ENCODE measurements around the gene GNGT2. TPM values are rescaled to one million over a fixed set of nuclear protein-coding genes. Genes with fewer than 3 reads are reported as not detected.

GNGT2 gene
- not detected in 2 replicates for total RNA-seq (2014; rRNA removed; shearing (Covaris generic))

DNA sequence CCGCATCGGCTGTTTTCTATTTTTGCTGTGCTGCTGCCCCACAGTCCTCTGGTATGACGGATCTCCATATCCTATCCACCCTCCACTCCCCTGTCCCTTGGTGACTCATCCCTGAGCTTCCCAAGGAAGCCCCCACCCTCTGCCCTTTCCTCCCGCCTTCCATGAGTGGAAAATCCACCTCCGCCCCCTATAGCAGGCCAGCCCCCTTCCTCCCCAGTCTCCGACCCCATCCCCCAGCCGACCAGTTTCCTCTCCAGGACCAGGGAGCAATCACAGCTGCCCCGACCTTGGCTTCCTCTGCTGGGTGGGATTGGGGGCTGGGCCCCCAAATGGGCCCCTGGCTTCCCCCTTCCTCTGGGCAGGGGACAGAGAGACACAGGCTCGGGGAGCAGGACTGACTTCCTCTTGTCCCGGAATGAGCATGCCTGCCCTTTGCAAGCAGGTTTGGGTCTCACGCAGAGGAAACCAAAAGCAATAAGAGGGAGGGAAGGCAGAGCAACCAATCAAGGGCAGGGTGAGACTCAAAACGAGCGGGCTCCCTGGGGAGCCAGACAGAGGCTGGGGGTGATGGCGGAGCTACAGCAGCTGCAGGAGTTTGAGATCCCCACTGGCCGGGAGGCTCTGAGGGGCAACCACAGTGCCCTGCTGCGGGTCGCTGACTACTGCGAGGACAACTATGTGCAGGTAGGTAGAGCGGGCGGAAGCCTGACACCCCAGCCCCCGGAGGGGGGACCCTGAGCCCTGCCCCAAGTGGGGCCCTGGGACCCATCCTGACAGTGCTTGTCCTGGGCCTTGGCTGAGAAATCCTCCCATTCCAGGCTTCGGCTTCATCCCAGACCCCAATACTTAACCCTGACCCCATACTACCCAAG, at the start of gene GNGT2, which contains the start of gene ABI3:
Gene GNGT2, minus strand, starts transcription at position 417 of the 872 bp plus-strand sequence. CDS start 3,152 bp downstream, outside the sequence.
Gene ABI3, plus strand, starts transcription at position 550 of the 872 bp plus-strand sequence. Its CDS starts 18 bp downstream, at position 568.
- in situ Hi-C loops (cut with HindIII; ENCODE audit: low sequenced_read_pairs) = no loop called here
- no peak for DNase-seq (ENCODE audit: low spot score)

DNA sequence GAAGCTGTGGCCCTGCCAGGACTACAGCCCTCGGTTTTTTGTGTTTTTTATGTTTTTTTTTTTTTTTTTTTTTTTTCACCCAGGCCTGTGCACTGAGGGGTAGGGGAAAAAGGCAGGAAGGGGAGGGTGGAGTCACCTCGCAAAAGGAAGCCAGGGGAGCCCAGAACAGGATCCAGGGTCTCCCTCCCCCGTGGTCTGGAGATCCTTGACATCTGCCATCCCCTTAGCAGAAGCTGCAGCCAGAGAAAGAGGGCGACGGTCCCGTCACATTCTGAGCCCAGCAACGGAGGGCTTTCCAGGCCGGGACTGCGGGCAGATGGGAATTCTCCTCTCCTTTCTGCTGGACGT, 49.3 kb upstream of the GNGT2 start:
- in situ Hi-C loops (cut with HindIII; ENCODE audit: low sequenced_read_pairs) = no loop called here
- DNase-seq (ENCODE audit: low spot score) = no peak

DNA sequence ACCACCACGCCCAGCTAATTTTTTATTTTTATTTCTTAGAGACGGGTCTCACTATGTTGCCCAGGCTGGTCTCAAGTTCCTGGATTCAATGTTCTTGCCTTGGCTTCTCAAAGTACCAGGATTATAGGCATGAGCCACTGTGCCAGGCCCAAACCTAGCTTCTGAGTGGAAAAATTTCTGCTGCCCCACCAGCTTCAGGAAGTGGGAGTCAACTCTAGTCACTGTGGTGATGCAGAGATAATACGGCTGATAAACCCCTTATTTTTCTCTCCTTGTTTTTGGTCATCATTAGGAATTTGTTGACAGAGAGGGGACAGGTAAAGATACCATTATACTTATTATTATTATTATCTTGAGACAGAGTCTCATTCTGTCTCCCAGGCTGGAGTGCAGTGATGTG, 48.0 kb upstream of the GNGT2 start:
- no peak for DNase-seq (ENCODE audit: low spot score)
- in situ Hi-C loops (cut with HindIII; ENCODE audit: low sequenced_read_pairs) = no loop called here

DNA sequence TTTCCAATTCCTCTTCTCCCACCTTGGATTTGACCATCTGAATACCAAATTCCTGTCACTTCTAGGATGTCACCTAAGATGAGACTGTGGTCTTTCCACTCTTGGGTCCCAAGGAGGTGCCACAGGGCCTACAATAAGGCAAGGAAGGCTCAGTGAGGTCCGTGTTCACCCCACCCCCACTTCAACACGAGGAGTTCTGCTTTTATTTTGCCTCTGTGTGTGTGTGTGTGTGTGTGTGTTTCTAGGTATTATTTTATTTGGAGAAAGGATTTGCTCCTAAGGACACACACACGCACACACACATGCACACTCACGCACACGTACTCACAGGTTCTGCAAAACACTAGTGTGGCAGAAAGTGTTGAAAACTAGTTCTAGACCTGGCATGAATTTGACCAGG, 44.8 kb upstream of the GNGT2 start:
- in situ Hi-C loops (cut with HindIII; ENCODE audit: low sequenced_read_pairs) = no loop called here

DNA sequence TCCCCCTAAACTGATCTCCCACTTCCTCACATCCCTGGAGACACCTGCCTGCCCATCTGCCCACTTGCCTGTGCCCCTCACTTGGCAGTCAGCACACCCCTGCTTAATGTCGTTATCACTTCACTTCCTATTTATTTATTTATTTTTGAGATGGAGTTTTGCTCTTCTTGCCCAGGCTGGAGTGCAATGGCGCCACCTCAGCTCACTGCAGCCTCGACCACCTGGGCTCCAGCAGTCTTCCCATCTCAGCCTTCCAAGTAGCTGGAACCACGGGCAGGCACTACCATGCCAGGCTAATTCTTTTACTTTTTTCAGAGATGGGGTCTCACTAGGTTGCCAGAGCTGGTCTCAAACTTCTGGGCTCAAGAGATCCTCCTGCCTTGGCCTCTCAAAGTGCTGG, 43.7 kb upstream of the GNGT2 start:
- in situ Hi-C loops (cut with HindIII; ENCODE audit: low sequenced_read_pairs) = no loop called here
- DNase-seq (ENCODE audit: low spot score) = no peak

More for the DNA sequence above, 44.8 kb upstream of the GNGT2 start:
- DNase-seq (ENCODE audit: low spot score) = no peak

DNA sequence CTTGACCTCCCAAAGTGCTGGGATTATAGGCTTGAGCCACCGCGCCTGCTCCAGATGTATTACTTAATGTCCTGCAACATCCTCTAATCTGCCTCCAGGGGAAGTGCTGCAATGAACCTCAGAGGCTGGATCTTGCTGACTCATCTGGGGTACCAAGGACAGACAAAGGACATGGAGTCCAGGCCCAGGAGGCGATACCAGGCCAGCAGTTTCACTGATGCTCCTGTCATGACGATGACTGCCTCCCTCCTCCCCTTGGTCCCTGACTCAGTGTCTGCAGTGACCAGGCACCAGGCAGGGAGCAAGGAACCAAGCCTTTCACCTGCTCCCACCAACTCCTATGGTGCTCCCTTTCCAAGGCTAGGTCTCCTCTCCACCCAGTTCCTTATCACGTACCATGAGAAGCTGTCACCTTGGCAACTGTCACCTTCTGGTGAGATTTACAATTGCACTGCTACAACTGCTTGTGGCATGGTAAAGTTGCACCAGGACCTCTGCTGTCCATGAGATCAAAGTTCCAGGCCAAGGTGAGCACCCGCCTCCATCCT, 41.8 kb upstream of the GNGT2 start:
- DNase-seq (ENCODE audit: low spot score) = no peak
- in situ Hi-C loops (cut with HindIII; ENCODE audit: low sequenced_read_pairs) = no loop called here

DNA sequence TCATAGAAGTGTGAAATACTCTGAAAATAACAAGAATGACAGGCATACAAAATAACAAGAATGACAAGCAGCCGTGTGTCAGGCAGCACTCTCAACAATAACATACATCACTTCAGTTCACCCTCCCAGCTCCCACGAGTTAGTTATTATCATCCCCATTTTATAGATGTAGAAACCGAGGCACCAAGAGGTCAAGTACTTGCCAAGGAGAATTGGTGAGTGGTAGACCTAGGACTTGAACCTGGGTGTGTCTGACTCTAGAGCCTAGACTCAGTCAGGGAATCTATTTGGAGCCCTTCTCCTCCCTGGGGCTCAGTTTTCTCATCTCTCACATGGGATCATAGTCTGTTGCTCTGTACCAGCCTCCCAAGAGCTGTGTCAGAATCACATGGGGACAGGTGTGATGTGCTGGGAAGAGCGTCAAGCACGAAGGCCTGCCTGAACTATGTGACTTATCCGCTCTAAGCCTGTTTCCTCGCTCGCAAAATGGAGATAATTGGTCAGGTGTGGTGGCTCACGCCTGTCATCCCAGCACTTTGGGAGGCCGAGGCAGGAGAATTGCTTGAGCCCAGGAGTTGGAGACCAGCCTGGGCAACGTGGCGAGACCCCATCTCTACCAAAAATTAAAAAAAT, 39.6 kb upstream of the GNGT2 start:
- no peak for DNase-seq (ENCODE audit: low spot score)
- in situ Hi-C loops (cut with HindIII; ENCODE audit: low sequenced_read_pairs) = no loop called here

DNA sequence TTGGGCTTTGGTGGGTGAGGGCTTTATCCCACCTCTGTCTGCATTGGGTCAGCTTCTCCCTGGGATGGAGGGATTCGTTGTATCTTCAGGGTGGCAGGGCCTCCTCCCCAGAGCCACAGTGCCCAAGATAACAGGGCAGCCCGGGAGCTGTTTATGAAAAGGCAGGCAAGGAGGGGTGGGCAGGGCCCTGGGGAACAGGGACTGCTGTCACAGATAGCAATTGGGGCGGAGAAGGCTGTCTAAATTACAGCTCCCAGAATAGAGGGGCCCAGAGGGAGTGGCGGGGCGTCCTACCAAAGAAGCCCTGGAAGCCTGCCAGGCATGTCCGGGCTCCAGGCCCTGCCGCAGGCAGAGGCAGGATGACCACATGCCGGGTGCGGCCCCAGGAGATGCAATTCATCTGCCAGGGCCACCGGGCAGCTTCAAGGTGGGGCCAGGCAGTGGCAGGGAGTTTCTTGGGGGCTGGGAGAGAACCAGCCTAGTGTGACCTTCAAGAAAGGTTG, 39.0 kb upstream of the GNGT2 start:
- no peak for DNase-seq (ENCODE audit: low spot score)
- in situ Hi-C loops (cut with HindIII; ENCODE audit: low sequenced_read_pairs) = no loop called here

DNA sequence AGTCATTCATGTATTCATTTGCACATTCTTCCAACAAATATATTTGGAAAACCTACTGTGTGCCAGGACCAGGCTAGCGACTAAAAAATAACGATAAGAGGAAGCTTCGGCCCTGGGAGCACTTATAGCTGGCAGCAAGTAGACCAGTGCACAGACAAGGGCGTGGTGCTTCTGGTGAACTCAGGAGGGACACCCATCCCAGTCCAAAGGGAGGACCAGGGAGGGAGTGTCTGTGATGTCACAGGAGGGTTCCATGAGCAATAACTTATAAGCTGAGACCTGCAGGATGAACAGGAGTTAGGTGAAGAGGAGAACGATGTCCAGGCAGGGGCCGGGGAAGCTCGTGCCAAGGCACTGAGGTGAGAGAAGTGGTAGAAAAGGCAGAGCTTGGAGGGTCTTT, 37.6 kb upstream of the GNGT2 start:
- no peak for DNase-seq (ENCODE audit: low spot score)
- in situ Hi-C loops (cut with HindIII; ENCODE audit: low sequenced_read_pairs) = no loop called here

DNA sequence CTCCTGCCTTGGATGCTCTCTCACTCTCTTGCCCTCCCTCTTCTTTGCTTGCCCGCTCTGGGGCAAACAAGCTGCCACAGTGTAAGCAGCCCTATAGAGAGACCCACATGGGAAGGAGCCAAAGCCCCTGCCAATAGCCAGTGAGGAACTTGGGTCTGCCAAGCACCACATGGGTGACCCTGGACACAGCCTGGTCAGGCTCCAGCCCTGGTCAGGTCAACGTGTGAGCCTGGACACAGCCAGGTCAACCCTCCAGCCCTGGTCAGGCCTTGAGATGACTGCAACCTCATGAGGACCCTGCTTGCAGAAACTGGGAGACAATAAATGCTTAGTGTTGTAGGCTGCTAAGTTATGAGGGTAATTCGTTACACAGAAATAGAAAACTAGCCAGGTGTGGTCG, 34.5 kb upstream of the GNGT2 start:
- in situ Hi-C loops (cut with HindIII; ENCODE audit: low sequenced_read_pairs) = no loop called here
- DNase-seq (ENCODE audit: low spot score) = no peak

DNA sequence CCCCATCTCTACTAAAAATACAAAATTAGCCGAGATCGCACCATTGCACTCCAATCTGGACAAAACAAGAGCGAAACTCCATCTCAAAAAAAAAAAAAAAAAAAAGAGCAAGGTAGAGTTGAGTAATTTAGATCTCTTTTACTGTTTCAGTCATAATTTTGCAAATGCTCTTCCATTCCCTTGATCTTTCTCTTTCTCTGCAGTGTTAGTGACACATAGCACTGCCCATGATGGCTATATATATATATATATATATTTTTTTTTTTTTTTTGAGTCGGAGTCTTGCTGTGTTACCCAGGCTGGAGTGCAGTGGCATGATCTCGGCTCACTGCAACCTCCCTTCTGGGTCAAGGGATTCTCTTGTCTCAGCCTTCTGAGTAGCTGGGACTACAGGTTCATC, 32.4 kb upstream of the GNGT2 start:
- DNase-seq (ENCODE audit: low spot score) = no peak
- in situ Hi-C loops (cut with HindIII; ENCODE audit: low sequenced_read_pairs) = no loop called here

DNA sequence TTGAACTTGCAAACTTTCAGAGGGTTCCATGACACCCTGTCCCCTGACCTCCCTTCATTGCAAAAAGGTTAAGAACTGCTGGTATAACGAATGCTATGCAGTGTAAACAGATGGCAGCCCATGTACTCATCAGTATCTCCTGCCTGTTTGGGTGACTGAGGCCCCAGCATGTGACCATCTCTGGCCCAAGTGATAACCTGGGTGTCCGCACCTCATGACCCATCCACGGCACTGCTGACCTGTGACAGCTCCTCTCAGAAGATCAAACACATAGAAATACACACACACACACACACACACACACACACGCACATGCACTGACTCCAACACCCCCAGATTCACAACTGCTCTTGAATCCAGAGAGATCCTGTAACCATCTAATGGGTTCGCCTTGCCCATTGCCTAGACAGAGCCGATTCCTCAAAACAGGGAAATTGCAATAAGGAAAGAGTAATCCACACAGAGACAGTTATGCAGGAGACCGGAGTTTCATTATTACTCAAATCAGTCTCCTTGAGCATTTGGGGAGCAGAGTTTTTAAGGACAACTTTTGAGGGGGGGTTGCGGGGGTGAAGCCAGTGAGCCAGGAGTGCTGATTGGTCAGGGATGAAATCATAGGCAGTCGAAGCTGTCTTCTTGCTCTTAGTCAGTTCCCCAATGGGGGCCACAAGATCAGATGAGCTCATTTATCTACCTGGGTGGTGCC, 31.5 kb upstream of the GNGT2 start:
- DNase-seq (ENCODE audit: low spot score) = no peak

DNA sequence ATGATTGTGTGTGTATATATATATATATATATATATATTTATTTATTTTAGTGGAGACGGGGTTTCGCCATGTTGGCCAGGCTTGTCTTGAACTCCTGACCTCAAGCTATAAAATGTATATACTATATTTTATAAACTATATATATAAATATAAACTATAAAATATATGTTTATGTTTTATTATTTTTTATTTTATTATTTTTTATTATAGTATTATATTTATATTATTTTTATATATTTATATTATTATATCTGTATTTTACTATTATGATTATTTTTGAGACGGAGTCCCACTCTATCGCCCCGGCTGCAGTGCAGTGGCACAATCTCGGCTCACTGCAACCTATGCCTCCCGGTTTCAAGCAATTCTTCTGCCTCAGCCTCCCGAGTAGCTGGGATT, 30.7 kb upstream of the GNGT2 start:
- in situ Hi-C loops (cut with HindIII; ENCODE audit: low sequenced_read_pairs) = no loop called here
- DNase-seq (ENCODE audit: low spot score) = no peak

More for the DNA sequence above, 31.5 kb upstream of the GNGT2 start:
- in situ Hi-C loops (cut with HindIII; ENCODE audit: low sequenced_read_pairs) = no loop called here

DNA sequence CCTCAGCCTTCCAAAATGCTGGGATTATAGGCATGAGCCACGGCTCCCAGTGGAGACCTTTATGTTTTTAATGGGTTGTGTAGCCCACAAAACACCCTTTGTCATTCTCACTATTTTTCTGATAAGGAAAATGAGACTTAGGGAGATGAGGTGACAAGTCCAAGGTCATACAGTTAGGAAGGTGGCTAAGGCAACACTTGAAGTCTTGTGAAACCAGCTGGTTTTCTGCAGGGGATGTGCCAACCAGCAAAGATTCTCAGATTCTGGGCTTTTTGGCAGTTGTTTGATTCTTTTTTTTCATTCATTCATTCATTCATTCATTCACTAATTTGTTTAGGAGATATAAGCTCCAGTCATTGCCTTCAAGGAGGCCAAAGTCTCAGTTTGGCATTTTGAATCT, 30.2 kb upstream of the GNGT2 start:
- in situ Hi-C loops (cut with HindIII; ENCODE audit: low sequenced_read_pairs) = no loop called here

DNA sequence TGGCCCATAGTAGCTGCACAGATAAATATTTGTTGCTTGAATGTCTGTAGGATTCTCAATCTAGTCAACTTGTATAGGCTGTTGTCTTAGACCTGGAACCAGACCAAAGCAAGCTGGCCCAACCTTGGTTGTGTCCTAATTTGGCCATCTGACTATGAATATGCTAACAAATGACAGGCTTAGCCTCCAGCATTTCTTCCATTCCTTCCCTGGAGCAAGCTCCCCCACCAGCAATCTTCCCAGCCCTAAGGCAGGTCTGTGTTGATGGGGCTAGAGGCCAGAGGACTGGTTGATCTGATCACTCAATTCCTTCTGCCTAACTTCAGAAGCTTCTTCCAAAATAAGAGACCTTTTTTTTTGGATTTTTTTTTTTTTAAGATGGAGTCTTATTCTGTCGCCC, 29.6 kb upstream of the GNGT2 start:
- in situ Hi-C loops (cut with HindIII; ENCODE audit: low sequenced_read_pairs) = no loop called here
- DNase-seq (ENCODE audit: low spot score) = no peak

More for the DNA sequence above, 30.2 kb upstream of the GNGT2 start:
- no peak for DNase-seq (ENCODE audit: low spot score)

DNA sequence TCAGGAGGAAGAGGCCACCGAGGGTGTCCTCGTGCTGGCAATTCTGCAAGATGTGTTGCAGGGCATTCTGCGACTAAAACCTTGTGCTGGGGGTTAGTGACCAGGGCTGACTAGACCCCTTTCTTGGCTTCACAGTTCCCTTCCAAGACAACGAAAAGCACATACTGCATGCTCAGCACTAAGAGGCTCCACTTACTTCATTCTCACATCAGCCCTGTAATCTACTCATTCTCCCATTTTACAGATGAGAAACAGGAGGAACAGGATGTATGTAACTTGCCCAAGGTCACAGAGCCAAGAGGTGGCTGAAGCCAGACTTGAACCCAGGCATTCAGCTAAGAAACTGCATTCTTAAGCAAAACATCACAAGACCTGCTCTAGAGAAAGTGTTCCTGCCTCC, 25.5 kb upstream of the GNGT2 start:
- in situ Hi-C loops (cut with HindIII; ENCODE audit: low sequenced_read_pairs) = no loop called here
- DNase-seq (ENCODE audit: low spot score) = no peak

DNA sequence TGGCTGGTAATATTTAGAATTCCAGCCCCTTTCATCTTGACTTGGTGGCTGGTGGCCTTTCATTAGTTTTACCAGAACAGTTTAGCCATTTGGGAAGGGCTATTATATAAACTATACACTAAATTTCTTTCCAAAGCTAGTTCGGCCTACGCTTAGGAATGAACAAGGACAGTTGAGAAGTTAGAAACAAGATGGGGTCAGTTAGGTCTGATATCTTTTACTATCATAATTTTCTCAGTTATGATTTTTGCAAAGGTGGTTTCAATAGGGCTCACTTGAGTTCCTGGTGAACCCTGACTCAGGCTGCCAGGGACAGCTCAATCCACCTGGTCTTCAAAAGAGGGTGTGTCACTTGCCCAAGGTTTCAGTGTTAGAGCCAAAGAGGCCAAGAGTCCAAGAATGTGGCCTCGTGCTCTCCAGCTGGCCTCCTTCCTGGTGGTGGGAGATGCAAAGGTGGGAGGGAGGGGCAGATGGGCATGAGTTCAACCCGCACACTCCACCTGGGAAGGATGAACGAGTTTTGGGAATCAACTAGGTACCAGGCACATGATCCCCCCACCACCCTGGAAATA, 24.2 kb upstream of the GNGT2 start:
- in situ Hi-C loops (cut with HindIII; ENCODE audit: low sequenced_read_pairs) = no loop called here
- no peak for DNase-seq (ENCODE audit: low spot score)

DNA sequence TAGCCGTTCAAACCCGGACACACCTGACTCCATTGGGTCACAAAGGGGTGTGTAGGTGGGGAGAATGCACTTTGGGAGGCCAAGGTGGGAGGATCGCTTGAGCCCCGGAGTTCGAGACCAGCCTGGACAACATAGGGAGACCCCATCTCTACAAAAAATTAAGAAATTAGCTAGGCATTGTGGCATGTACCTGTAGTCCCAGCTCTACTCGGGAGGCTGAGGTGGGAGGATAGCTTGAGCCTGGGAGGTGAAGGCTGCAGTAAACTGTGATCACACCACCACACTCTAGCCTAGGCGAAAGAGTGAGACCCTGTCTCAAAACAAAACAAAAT, 21.2 kb upstream of the GNGT2 start:
- DNase-seq (ENCODE audit: low spot score) = no peak
- in situ Hi-C loops (cut with HindIII; ENCODE audit: low sequenced_read_pairs) = no loop called here
